GM12801 (cell line): Measurements from ENCODE around the gene MEI4.

Experiments used
- CTCF ChIP-seq: IDR thresholded peaks from one replicate; pipeline ENCODE4 v1.5.1; 2011; ENCODE audit warnings: control low read depth; ENCODE audit not compliant: insufficient read length; ENCODE audit errors: extremely low read depth

MEI4 gene

GRCh38 chr6:77763124-77763523, 110.3 kb downstream of the MEI4 start:
- no peak for TF ChIP-seq CTCF

- no peak for TF ChIP-seq CTCF
Measured at GRCh38 chr6:77764364-77764763, 111.5 kb downstream of the MEI4 start.

- no peak for TF ChIP-seq CTCF
Measured at GRCh38 chr6:77773157-77773822, 120.5 kb downstream of the MEI4 start.

GRCh38 chr6:77774457-77774856, 121.6 kb downstream of the MEI4 start:
- TF ChIP-seq CTCF = no peak

GRCh38 chr6:77776441-77776840, 123.6 kb downstream of the MEI4 start:
- TF ChIP-seq CTCF = no peak

GRCh38 chr6:77778527-77778926, 125.7 kb downstream of the MEI4 start:
- no peak for TF ChIP-seq CTCF

- TF ChIP-seq CTCF = no peak
Measured at GRCh38 chr6:77786935-77787629, 134.2 kb downstream of the MEI4 start.
